ENCODE data around the gene OR5B3.

OR5B3 gene

DNA sequence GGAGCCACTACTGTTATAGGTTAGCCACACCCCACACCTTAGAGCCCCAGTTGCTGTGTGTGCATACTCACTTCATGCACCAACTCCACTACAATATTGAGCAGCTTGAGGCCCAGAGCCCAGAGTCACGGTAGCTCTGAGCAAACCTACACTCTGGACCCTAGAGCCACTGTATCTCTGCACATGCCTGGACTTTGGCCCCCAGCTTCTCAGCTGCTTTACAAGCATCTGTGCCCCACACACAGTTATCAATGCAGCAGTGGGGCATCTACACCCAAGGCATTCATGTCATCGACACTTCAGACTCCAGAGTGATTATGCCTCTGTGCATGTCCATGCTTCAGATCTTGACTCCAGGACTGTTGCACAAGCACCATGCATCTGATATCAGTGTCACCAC lies 37.6 kb upstream of the OR5B3 start:
- H3K9ac ChIP-seq (ENCODE audit: low read length) = no peak overlapping the region
- no peaks in the 10 kb centered on the region for H3F3A ChIP-seq (ENCODE audit: insufficient read depth, low read length)
- no peaks in the 10 kb centered on the region for H3K27me3 ChIP-seq (ENCODE audit: insufficient read depth, low read length)
- no peaks in the 10 kb centered on the region for H3K4me1 ChIP-seq (ENCODE audit: insufficient read depth, low read length, severe bottlenecking)
- no peaks in the 10 kb centered on the region for H3K36me3 ChIP-seq (ENCODE audit: insufficient read depth, low read length)
- H3K9me3 ChIP-seq (ENCODE audit: low read length) = no peaks in the 10 kb centered on the region
- H3K4me3 ChIP-seq (ENCODE audit: low read depth, low read length, poor library complexity, severe bottlenecking) = no peak overlapping the region
- no peak for TF ChIP-seq EZH2 (IDR thresholded peaks at IDR 0.05; ENCODE audit: borderline replicate concordance, low read length)
- TF ChIP-seq, protein P1, sequence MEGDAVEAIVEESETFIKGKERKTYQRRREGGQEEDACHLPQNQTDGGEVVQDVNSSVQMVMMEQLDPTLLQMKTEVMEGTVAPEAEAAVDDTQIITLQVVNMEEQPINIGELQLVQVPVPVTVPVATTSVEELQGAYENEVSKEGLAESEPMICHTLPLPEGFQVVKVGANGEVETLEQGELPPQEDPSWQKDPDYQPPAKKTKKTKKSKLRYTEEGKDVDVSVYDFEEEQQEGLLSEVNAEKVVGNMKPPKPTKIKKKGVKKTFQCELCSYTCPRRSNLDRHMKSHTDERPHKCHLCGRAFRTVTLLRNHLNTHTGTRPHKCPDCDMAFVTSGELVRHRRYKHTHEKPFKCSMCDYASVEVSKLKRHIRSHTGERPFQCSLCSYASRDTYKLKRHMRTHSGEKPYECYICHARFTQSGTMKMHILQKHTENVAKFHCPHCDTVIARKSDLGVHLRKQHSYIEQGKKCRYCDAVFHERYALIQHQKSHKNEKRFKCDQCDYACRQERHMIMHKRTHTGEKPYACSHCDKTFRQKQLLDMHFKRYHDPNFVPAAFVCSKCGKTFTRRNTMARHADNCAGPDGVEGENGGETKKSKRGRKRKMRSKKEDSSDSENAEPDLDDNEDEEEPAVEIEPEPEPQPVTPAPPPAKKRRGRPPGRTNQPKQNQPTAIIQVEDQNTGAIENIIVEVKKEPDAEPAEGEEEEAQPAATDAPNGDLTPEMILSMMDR (IDR thresholded peaks at IDR 0.05; ENCODE audit: low read length) = no peak
- no peak overlapping the region for H3K27ac ChIP-seq (ENCODE audit: low read depth, low read length, poor library complexity, severe bottlenecking)
- H3K79me2 ChIP-seq (ENCODE audit: insufficient read depth, low read length) = no peaks in the 10 kb centered on the region
- no peaks in the 10 kb centered on the region for H3K9me2 ChIP-seq (ENCODE audit: low read depth, low read length)
- no peak overlapping the region for H2AFZ ChIP-seq (ENCODE audit: low read length)
- no peaks in the 10 kb centered on the region for H4K20me1 ChIP-seq (ENCODE audit: insufficient read depth, low read length)
- no peak overlapping the region for H3K4me2 ChIP-seq (ENCODE audit: low read length)

DNA sequence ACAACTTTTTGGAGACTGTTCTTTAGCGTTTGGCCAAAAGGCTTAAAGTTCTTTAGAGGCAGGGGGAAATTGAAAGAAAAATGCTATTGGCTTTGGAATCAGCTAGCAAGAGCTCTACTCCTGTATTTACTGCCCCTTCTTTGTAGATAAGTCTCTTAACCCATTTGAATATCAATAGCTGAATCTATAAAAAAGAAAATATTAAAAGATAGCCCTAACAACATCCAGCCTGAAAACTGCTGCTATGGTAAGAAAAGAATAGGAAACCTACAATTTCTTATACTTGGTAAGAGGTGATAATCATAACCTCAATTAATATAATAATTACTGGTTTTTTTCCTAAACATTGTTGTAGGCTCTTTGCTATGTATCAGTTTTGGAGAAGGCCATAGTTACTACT lies 35.5 kb upstream of the OR5B3 start, which contains the start of gene OR5B12:
Gene OR5B12, minus strand, starts transcription at position 101 of the 400 bp plus-strand sequence. CDS start 2,085 bp downstream, outside the sequence.
- no peaks in the 10 kb centered on the region for H3F3A ChIP-seq (ENCODE audit: insufficient read depth, low read length)
- H3K4me3 ChIP-seq (ENCODE audit: low read depth, low read length, poor library complexity, severe bottlenecking) = no peak within 1 kb of the TSS
- H3K4me1 ChIP-seq (ENCODE audit: insufficient read depth, low read length, severe bottlenecking) = no peaks in the 10 kb centered on the region
- H3K36me3 ChIP-seq (ENCODE audit: insufficient read depth, low read length) = no peaks in the 10 kb centered on the region
- no peak within 1 kb of the TSS for H3K9ac ChIP-seq (ENCODE audit: low read length)
- no peaks in the 10 kb centered on the region for H3K9me2 ChIP-seq (ENCODE audit: low read depth, low read length)
- H3K4me2 ChIP-seq (ENCODE audit: low read length) = no peak within 1 kb of the TSS
- no peak within 1 kb of the TSS for H3K27ac ChIP-seq (ENCODE audit: low read depth, low read length, poor library complexity, severe bottlenecking)
- H3K27me3 ChIP-seq (ENCODE audit: insufficient read depth, low read length) = no peaks in the 10 kb centered on the region
- no peak within 1 kb of the TSS for H2AFZ ChIP-seq (ENCODE audit: low read length)
- TF ChIP-seq, protein P1 (IDR thresholded peaks at IDR 0.05; ENCODE audit: low read length) = no peak
- no peak for TF ChIP-seq EZH2 (IDR thresholded peaks at IDR 0.05; ENCODE audit: borderline replicate concordance, low read length)
- H3K79me2 ChIP-seq (ENCODE audit: insufficient read depth, low read length) = no peaks in the 10 kb centered on the region
- H4K20me1 ChIP-seq (ENCODE audit: insufficient read depth, low read length) = no peaks in the 10 kb centered on the region
- no peaks in the 10 kb centered on the region for H3K9me3 ChIP-seq (ENCODE audit: low read length)

DNA sequence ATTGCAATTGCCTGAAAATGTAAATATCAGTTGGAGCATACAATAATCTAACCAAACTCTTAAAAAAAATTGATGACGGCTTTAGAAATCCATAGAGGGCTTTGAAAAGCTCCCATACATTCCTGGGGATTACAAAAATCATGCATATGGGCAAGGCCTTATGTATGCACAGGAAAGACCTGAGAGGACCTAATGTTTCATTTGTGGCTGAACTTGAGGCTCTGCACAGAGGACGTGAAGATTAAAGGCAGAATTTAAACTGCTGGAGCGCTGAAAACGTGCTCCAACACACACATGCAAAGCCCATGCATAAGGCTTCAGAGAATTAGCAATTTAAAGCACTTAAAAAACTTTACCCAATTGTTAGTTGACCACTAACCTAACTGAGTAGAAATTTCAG lies 31.8 kb upstream of the OR5B3 start:
- Histone ChIP-seq H3K79me2 (ENCODE audit: insufficient read depth, low read length) (no peaks in the 10 kb centered on the region), H3K27me3 (ENCODE audit: insufficient read depth, low read length) (no peaks in the 10 kb centered on the region)
- TF ChIP-seq EZH2 (IDR thresholded peaks at IDR 0.05; ENCODE audit: borderline replicate concordance, low read length) = no peak
- TF ChIP-seq, protein P1 (IDR thresholded peaks at IDR 0.05; ENCODE audit: low read length) = no peak

More for the DNA sequence above, 31.8 kb upstream of the OR5B3 start:
- H3K4me2 ChIP-seq (ENCODE audit: low read length) = no peak overlapping the region
- no peaks in the 10 kb centered on the region for H3K36me3 ChIP-seq (ENCODE audit: insufficient read depth, low read length)
- no peaks in the 10 kb centered on the region for H4K20me1 ChIP-seq (ENCODE audit: insufficient read depth, low read length)
- H3K9me2 ChIP-seq (ENCODE audit: low read depth, low read length) = no peaks in the 10 kb centered on the region
- H3K9ac ChIP-seq (ENCODE audit: low read length) = no peak overlapping the region
- no peak overlapping the region for H3K27ac ChIP-seq (ENCODE audit: low read depth, low read length, poor library complexity, severe bottlenecking)
- H3K4me1 ChIP-seq (ENCODE audit: insufficient read depth, low read length, severe bottlenecking) = no peaks in the 10 kb centered on the region
- H3K9me3 ChIP-seq (ENCODE audit: low read length) = no peaks in the 10 kb centered on the region
- no peak overlapping the region for H2AFZ ChIP-seq (ENCODE audit: low read length)
- no peaks in the 10 kb centered on the region for H3F3A ChIP-seq (ENCODE audit: insufficient read depth, low read length)
- no peak overlapping the region for H3K4me3 ChIP-seq (ENCODE audit: low read depth, low read length, poor library complexity, severe bottlenecking)
